H9 (cell line): ENCODE data around the gene NEDD4L. TPM values are rescaled to one million over a fixed set of nuclear protein-coding genes. Genes with fewer than 3 reads are reported as not detected.

Source experiments
- DNase-seq: peaks from one replicate; pipeline ENCODE4 v3.0.0-alpha.2; 2017
- H2AFZ ChIP-seq: one replicate; pipeline ENCODE4 v1.6.1; 2013; ENCODE audit warnings: mild to moderate bottlenecking, low read length, control low read depth, moderate library complexity
- H2AK5ac ChIP-seq: 2 replicates; pipeline ENCODE4 v1.6.1; 2013; ENCODE audit warnings: low read length, control low read depth, mixed read lengths; ENCODE audit not compliant: insufficient read length
- H2BK120ac ChIP-seq: one replicate; pipeline ENCODE4 v1.6.1; 2013; ENCODE audit warnings: low read depth, mild to moderate bottlenecking, low read length, control low read depth, inconsistent platforms; ENCODE audit not compliant: poor library complexity, severe bottlenecking
- H2BK12ac ChIP-seq: 2 replicates; pipeline ENCODE4 v1.6.1; 2013; ENCODE audit warnings: low read length, control low read depth, mixed read lengths, low read depth; ENCODE audit not compliant: insufficient read length
- H2BK15ac ChIP-seq: 2 replicates; pipeline ENCODE4 v1.6.1; 2013; ENCODE audit warnings: low read depth, low read length, control low read depth
- H2BK20ac ChIP-seq: one replicate; pipeline ENCODE4 v1.6.1; 2013; ENCODE audit warnings: low read depth, mild to moderate bottlenecking, low read length, control low read depth, inconsistent platforms; ENCODE audit not compliant: poor library complexity, severe bottlenecking
- H2BK5ac ChIP-seq: 2 replicates; pipeline ENCODE4 v1.6.1; 2013; ENCODE audit warnings: low read length, control low read depth, mixed read lengths; ENCODE audit not compliant: insufficient read length
- H3K14ac ChIP-seq: 2 replicates; pipeline ENCODE4 v1.6.1; 2013; ENCODE audit warnings: low read length, control low read depth; ENCODE audit not compliant: insufficient read depth
- H3K18ac ChIP-seq: 2 replicates; pipeline ENCODE4 v1.6.1; 2013; ENCODE audit warnings: low read depth, mild to moderate bottlenecking, mixed read lengths, low read length, control low read depth; ENCODE audit not compliant: insufficient read length
- H3K23ac ChIP-seq: 2 replicates; pipeline ENCODE4 v1.6.1; 2013; ENCODE audit warnings: low read length, control low read depth, mixed read lengths, low read depth; ENCODE audit not compliant: insufficient read length
- H3K23me2 ChIP-seq: 2 replicates; pipeline ENCODE4 v1.6.1; 2013; ENCODE audit warnings: low read depth, mild to moderate bottlenecking, mixed read lengths, low read length, control low read depth; ENCODE audit not compliant: insufficient read length, poor library complexity, severe bottlenecking
- H3K27ac ChIP-seq: 2 replicates; pipeline ENCODE4 v1.5.1; 2013; ENCODE audit warnings: low read length, control low read depth, mixed read lengths, low read depth; ENCODE audit not compliant: insufficient read length
- H3K27me3 ChIP-seq: 2 replicates; pipeline ENCODE4 v1.6.1; 2013; ENCODE audit warnings: low read length, control low read depth, inconsistent platforms; ENCODE audit not compliant: insufficient read depth
- H3K4ac ChIP-seq: 2 replicates; pipeline ENCODE4 v1.6.1; 2013; ENCODE audit warnings: low read depth, mild to moderate bottlenecking, control low read depth, inconsistent platforms, low read length, moderate library complexity
- H3K4me1 ChIP-seq: 2 replicates; pipeline ENCODE4 v1.6.1; 2013; ENCODE audit warnings: low read length, control low read depth, inconsistent platforms; ENCODE audit not compliant: insufficient read depth
- H3K4me2 ChIP-seq: 2 replicates; pipeline ENCODE4 v1.6.1; 2013; ENCODE audit warnings: low read length, control low read depth, mixed read lengths; ENCODE audit not compliant: insufficient read length, insufficient read depth
- H3K56ac ChIP-seq: 2 replicates; pipeline ENCODE4 v1.6.1; 2013; ENCODE audit warnings: low read depth, mild to moderate bottlenecking, mixed read lengths, low read length, control low read depth; ENCODE audit not compliant: insufficient read length
- H3K79me1 ChIP-seq: 2 replicates; pipeline ENCODE4 v1.6.1; 2013; ENCODE audit warnings: low read depth, mild to moderate bottlenecking, moderate library complexity, low read length, control low read depth, inconsistent platforms; ENCODE audit not compliant: insufficient read depth, poor library complexity, severe bottlenecking
- H3K79me2 ChIP-seq: 2 replicates; pipeline ENCODE4 v1.6.1; 2013; ENCODE audit warnings: low read length, control low read depth, inconsistent platforms; ENCODE audit not compliant: insufficient read depth
- H3K9ac ChIP-seq: 2 replicates; pipeline ENCODE4 v1.6.1; 2013; ENCODE audit warnings: low read length, control low read depth, mixed read lengths; ENCODE audit not compliant: insufficient read length; ENCODE audit errors: extremely low read depth
- H3K9me3 ChIP-seq: one replicate; pipeline ENCODE4 v1.6.1; 2013; ENCODE audit warnings: low read depth, low read length, inconsistent platforms; ENCODE audit not compliant: control insufficient read depth
- H3T11ph ChIP-seq: one replicate; pipeline ENCODE4 v1.6.1; 2013; ENCODE audit warnings: mild to moderate bottlenecking, low read length, control low read depth, inconsistent platforms
- H4K20me1 ChIP-seq: one replicate; pipeline ENCODE4 v1.6.1; 2013; ENCODE audit not compliant: control insufficient read depth, insufficient read length, insufficient read depth
- H4K5ac ChIP-seq: 2 replicates; pipeline ENCODE4 v1.6.1; 2013; ENCODE audit warnings: low read depth, mild to moderate bottlenecking, mixed read lengths, low read length, control low read depth; ENCODE audit not compliant: insufficient read length
- H4K8ac ChIP-seq: replicated peaks from 2 replicates; pipeline ENCODE4 v1.6.1; 2013; ENCODE audit warnings: low read length, control low read depth, mixed read lengths, low read depth; ENCODE audit not compliant: insufficient read length
- H4K91ac ChIP-seq: 2 replicates; pipeline ENCODE4 v1.6.1; 2013; ENCODE audit warnings: low read depth, mild to moderate bottlenecking, moderate library complexity, mixed read lengths, low read length, control low read depth; ENCODE audit not compliant: insufficient read length
- H3K27ac Mint-ChIP-seq, 3 experiments: 2 replicates in 2 of 3; 3 replicates in 1 of 3; pipeline ENCODE4 v1.8.0; 2020 to 2021; ENCODE audit warnings: mixed read lengths in 3 of 3, mild to moderate bottlenecking in 1 of 3, moderate library complexity in 1 of 3
- H3K27me3 Mint-ChIP-seq: 2 replicates; pipeline ENCODE4 v1.8.0; 2021; ENCODE audit warnings: low read depth, mild to moderate bottlenecking, moderate library complexity, mixed read lengths
- H3K36me3 Mint-ChIP-seq, 3 experiments: 2 replicates in 2 of 3; 3 replicates in 1 of 3; pipeline ENCODE4 v1.8.0; 2020 to 2021; ENCODE audit warnings: low read depth in 3 of 3, mixed read lengths in 3 of 3; ENCODE audit not compliant: insufficient read depth in 1 of 3
- H3K4me1 Mint-ChIP-seq, 2 experiments: 2 replicates each; pipeline ENCODE4 v1.8.0; 2020; ENCODE audit warnings: mixed read lengths in 2 of 2
- H3K4me3 Mint-ChIP-seq, 2 experiments: 2 replicates in 1 of 2; 3 replicates in 1 of 2; pipeline ENCODE4 v1.8.0; 2020 to 2021; ENCODE audit warnings: mild to moderate bottlenecking in 2 of 2, mixed read lengths in 2 of 2, moderate library complexity in 1 of 2
- H3K9me3 Mint-ChIP-seq, 2 experiments: 2 replicates in 1 of 2; 3 replicates in 1 of 2; pipeline ENCODE4 v1.8.0; 2020; ENCODE audit warnings: mild to moderate bottlenecking in 2 of 2, mixed read lengths in 2 of 2, moderate library complexity in 1 of 2
- WGBS: extraction: QIAGEN DNeasy Blood & Tissue Kit; methylation state at CpG from one replicate; pipeline ENCODE4 v1.1.7; 2013; ENCODE audit warnings: missing lambda C conversion rate, low lambda C conversion rate, mixed read lengths; ENCODE audit not compliant: insufficient read length; ENCODE audit errors: extremely low coverage; 5-methylcytosine and 5-hydroxymethylcytosine counted together
- total RNA-seq: library from RNA; stranded (reverse); gene quantifications from 2 replicates; pipeline ENCODE4 v1.2.1, GENCODE V29; 2021
- TF ChIP-seq, protein P1 (sequence below): fragments of 200-600 bp; sonication (generic); conservative IDR thresholded peaks from 3 replicates; pipeline ENCODE4 v1.8.0; 2021; ENCODE audit warnings: antibody characterized with exemption, mild to moderate bottlenecking

Gene NEDD4L
- total RNA-seq, 1 experiment from 2014 or later, result 76.3 TPM

DNA sequence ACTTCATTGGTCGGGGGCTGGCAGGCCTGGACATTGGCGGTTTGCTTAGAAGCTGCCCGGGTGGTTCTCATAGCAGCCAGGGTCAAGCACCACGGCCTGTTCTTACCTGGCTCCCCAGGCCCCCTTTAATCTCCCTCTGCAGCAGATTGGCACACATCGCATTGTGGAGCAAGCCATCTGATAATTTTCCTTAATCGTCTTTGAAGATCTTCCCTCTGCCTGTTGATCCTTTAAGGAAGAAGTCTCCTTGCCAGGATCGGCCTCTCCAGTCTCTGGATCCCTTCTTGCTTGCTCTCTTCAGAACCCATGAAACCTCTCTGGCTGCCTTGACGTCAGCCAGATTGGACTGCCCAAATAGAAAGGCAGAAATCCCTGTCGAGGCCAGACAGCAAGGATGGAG is 75.8 kb downstream of the NEDD4L start:
- no peak overlapping the region for H2BK120ac ChIP-seq
- no peaks in the 10 kb centered on the region for H3K9me3 ChIP-seq
- no peak overlapping the region for H4K8ac ChIP-seq
- H3K4me1 ChIP-seq, result peaks cover 7% of the 10 kb centered on the region; the same call in 1 of the 2 replicates
- H3K27me3 Mint-ChIP-seq, result no peaks in the 10 kb centered on the region
- H3K4me2 ChIP-seq, result no peak overlapping the region
- no peak overlapping the region for H4K5ac ChIP-seq
- H3K79me1 ChIP-seq, result peaks cover 2% of the 10 kb centered on the region
- no peak overlapping the region for H2BK12ac ChIP-seq
- H3K27me3 ChIP-seq, result no peaks in the 10 kb centered on the region
- no peak overlapping the region for H3K9ac ChIP-seq
- H3K36me3 Mint-ChIP-seq, result no peaks in the 10 kb centered on the region; a peak in 1 of 7 replicates
- H3K4me3 Mint-ChIP-seq, result no peak overlapping the region
- peak overlapping the region in 1 of 3 experiments; percentile 20; a peak in 1 of 7 replicates for H3K27ac Mint-ChIP-seq
- no peak overlapping the region for H2AK5ac ChIP-seq
- peaks cover 37 to 46% of the 10 kb centered on the region in 2 experiments for H3K4me1 Mint-ChIP-seq
- no peaks in the 10 kb centered on the region for H3K23me2 ChIP-seq
- H2BK15ac ChIP-seq, result no peak overlapping the region
- no peak overlapping the region for H2BK5ac ChIP-seq
- no peak overlapping the region for H2AFZ ChIP-seq
- TF ChIP-seq, protein P1, sequence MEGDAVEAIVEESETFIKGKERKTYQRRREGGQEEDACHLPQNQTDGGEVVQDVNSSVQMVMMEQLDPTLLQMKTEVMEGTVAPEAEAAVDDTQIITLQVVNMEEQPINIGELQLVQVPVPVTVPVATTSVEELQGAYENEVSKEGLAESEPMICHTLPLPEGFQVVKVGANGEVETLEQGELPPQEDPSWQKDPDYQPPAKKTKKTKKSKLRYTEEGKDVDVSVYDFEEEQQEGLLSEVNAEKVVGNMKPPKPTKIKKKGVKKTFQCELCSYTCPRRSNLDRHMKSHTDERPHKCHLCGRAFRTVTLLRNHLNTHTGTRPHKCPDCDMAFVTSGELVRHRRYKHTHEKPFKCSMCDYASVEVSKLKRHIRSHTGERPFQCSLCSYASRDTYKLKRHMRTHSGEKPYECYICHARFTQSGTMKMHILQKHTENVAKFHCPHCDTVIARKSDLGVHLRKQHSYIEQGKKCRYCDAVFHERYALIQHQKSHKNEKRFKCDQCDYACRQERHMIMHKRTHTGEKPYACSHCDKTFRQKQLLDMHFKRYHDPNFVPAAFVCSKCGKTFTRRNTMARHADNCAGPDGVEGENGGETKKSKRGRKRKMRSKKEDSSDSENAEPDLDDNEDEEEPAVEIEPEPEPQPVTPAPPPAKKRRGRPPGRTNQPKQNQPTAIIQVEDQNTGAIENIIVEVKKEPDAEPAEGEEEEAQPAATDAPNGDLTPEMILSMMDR, result no peak
- H2BK20ac ChIP-seq, result no peak overlapping the region
- H3K4ac ChIP-seq, result no peak overlapping the region
- H3K18ac ChIP-seq, result no peak overlapping the region
- H3K9me3 Mint-ChIP-seq, result no peaks in the 10 kb centered on the region
- no peak overlapping the region for H4K91ac ChIP-seq
- H3K14ac ChIP-seq, result no peak overlapping the region
- no peak overlapping the region for H3T11ph ChIP-seq
- DNase-seq, result no peak
- WGBS, result no CpG with 5 or more reads among the region's 9 CpGs
- H3K56ac ChIP-seq, result no peak overlapping the region
- H4K20me1 ChIP-seq, result no peaks in the 10 kb centered on the region
- H3K79me2 ChIP-seq, result peaks cover 3% of the 10 kb centered on the region; the same call in 1 of the 2 replicates
- no peak overlapping the region for H3K27ac ChIP-seq
- H3K23ac ChIP-seq, result no peak overlapping the region
